ENCODE data around the gene DIS3L2. TPM values are rescaled to one million over a fixed set of nuclear protein-coding genes. Genes with fewer than 3 reads are reported as not detected.

DIS3L2 gene
- total RNA-seq, 2 donors from 2014 or later, result 19.6 to 22.1 TPM

GRCh38 chr2:232341061-232341738 is 379.7 kb downstream of the DIS3L2 start:
- H3K27ac ChIP-seq, result no peak overlapping the region
- H3K4me3 ChIP-seq, result no peak overlapping the region
- DNase-seq (ENCODE audit: low spot score), result no peak
- H3K4me1 ChIP-seq, result no peaks in the 10 kb centered on the region
- no peaks in the 10 kb centered on the region for H3K9me3 ChIP-seq
- H3K27me3 ChIP-seq, result no peaks in the 10 kb centered on the region
- H3K36me3 ChIP-seq, result no peaks in the 10 kb centered on the region
- no peak for TF ChIP-seq CTCF (IDR thresholded peaks at IDR 0.05)

- H3K4me3 ChIP-seq, result no peak overlapping the region
- no peaks in the 10 kb centered on the region for H3K27me3 ChIP-seq
- no peaks in the 10 kb centered on the region for H3K36me3 ChIP-seq
- TF ChIP-seq CTCF (IDR thresholded peaks at IDR 0.05), result no peak
- H3K4me1 ChIP-seq, result no peaks in the 10 kb centered on the region
- no peak for DNase-seq (ENCODE audit: low spot score)
- no peak overlapping the region for H3K27ac ChIP-seq
- no peaks in the 10 kb centered on the region for H3K9me3 ChIP-seq
Measured at GRCh38 chr2:232341739-232342126, 380.2 kb downstream of the DIS3L2 start.

- Histone ChIP-seq H3K9me3 (no peaks in the 10 kb centered on the region), H3K4me3 (no peak overlapping the region), H3K27ac (no peak overlapping the region), H3K4me1 (no peaks in the 10 kb centered on the region), H3K36me3 (no peaks in the 10 kb centered on the region), H3K27me3 (no peaks in the 10 kb centered on the region)
- TF ChIP-seq CTCF (IDR thresholded peaks at IDR 0.05), result no peak
- DNase-seq (ENCODE audit: low spot score), result no peak
Measured at GRCh38 chr2:232342635-232343565, 381.4 kb downstream of the DIS3L2 start.

GRCh38 chr2:232343821-232344220 is 382.3 kb downstream of the DIS3L2 start:
- TF ChIP-seq CTCF (IDR thresholded peaks at IDR 0.05), result no peak
- no peak for DNase-seq (ENCODE audit: low spot score)
- no peaks in the 10 kb centered on the region for H3K4me1 ChIP-seq
- no peaks in the 10 kb centered on the region for H3K36me3 ChIP-seq
- no peak overlapping the region for H3K4me3 ChIP-seq
- no peaks in the 10 kb centered on the region for H3K9me3 ChIP-seq
- H3K27me3 ChIP-seq, result no peaks in the 10 kb centered on the region
- H3K27ac ChIP-seq, result no peak overlapping the region

- no peak for DNase-seq (ENCODE audit: low spot score)
- Histone ChIP-seq H3K36me3 (no peaks in the 10 kb centered on the region), H3K27me3 (no peaks in the 10 kb centered on the region), H3K4me3 (no peak overlapping the region), H3K9me3 (no peaks in the 10 kb centered on the region), H3K27ac (no peak overlapping the region), H3K4me1 (no peaks in the 10 kb centered on the region)
- no peak for TF ChIP-seq CTCF (IDR thresholded peaks at IDR 0.05)
Measured at GRCh38 chr2:232345251-232345650, 383.7 kb downstream of the DIS3L2 start.
